ENCODE results near the gene KIF26A. TPM values are rescaled to one million over a fixed set of nuclear protein-coding genes. Genes with fewer than 3 reads are reported as not detected.

The KIF26A gene
- total RNA-seq, 2 donors from 2014 or later = 1.6 to 13.9 TPM

- TF ChIP-seq CTCF (IDR thresholded peaks at IDR 0.05) = no peak
- no peak overlapping the region for H3K27ac ChIP-seq
- 85% methylated on average over 42 of the region's 42 CpGs for WGBS
- no peaks in the 10 kb centered on the region for H3K9me3 ChIP-seq
- DNase-seq (ENCODE audit: low spot score) = no peak
- no peaks in the 10 kb centered on the region for H3K36me3 ChIP-seq
- H3K4me3 ChIP-seq = no peak overlapping the region
- intact Hi-C loops (cut with DNase I) = no loop called here
- H3K27me3 ChIP-seq (replicated peaks; ENCODE audit: insufficient read depth) = no peaks in the 10 kb centered on the region
- no peaks in the 10 kb centered on the region for H3K4me1 ChIP-seq (replicated peaks)
Observed at GRCh38 chr14:104157016-104157928, 18.9 kb downstream of the KIF26A start.

DNA sequence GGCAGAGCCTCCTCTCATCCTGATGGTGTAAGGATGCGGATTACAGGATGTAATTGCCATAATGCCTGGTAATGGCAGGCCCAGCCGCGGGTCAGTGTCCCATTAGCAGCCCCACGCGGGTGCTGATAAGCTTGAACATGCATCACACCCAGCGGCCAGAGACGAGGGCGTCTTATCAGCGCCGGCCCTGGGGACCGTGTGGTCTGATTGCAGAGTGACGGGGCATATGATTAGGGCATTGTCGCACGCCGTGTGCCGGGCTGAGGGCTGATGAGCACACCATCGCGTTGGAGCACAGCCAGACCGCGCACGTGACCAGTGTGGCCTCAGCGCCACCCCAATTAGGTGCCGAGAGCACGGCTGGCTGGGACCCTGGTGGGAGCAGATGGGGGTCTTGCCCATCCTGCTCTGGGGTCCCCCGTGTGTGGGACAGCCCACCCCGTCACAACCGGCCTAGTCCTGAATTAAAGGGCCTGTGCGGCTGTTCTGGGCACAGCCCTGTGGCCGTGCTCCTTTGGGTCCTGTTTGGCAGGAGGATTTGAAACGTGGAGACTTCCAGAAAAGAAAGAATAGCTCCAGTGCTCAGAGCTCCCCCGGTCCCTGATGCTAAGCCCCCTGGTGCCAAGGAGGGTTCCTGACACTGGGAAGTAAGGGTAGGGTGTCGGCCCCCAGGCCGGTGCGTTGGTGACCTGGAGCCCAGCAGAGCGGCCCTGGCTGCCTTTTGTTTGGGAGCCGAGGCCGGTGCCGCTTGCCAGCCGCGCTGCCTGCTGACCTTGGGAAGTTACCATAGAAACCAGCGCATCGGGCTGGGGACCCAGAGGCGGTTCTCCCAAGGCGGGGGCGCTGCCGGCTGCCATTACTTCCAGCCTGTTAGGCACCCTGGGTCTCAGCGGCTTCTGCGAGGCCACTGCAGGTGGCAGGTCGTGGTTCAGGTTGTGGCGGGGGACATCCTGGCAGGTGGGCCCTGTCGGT, 20.7 kb downstream of the KIF26A start:
- Histone ChIP-seq H3K4me3 (no peak overlapping the region), H3K4me1 (replicated peaks) (no peaks in the 10 kb centered on the region), H3K36me3 (no peaks in the 10 kb centered on the region), H3K27ac (no peak overlapping the region), H3K27me3 (replicated peaks; ENCODE audit: insufficient read depth) (no peaks in the 10 kb centered on the region), H3K9me3 (no peaks in the 10 kb centered on the region)
- WGBS = 76% methylated on average over 39 of the region's 51 CpGs
- no peak for DNase-seq (ENCODE audit: low spot score)
- no peak for TF ChIP-seq POLR2AphosphoS5 (IDR thresholded peaks at IDR 0.05)
- intact Hi-C loops (cut with DNase I) = no loop called here

GRCh38 chr14:104159990-104160389, 21.6 kb downstream of the KIF26A start:
- Histone ChIP-seq H3K27ac (no peak overlapping the region), H3K9me3 (no peaks in the 10 kb centered on the region), H3K27me3 (replicated peaks; ENCODE audit: insufficient read depth) (no peaks in the 10 kb centered on the region), H3K4me3 (no peak overlapping the region), H3K36me3 (no peaks in the 10 kb centered on the region), H3K4me1 (replicated peaks) (no peaks in the 10 kb centered on the region)
- TF ChIP-seq POLR2AphosphoS5 (IDR thresholded peaks at IDR 0.05) = no peak
- no peak for TF ChIP-seq POLR2A (IDR thresholded peaks at IDR 0.05)
- no peak for TF ChIP-seq CTCF (IDR thresholded peaks at IDR 0.05)
- no peak for DNase-seq (ENCODE audit: low spot score)
- WGBS = 95% methylated on average over 9 of the region's 9 CpGs
- intact Hi-C loops (cut with DNase I) = no loop called here

- no peak overlapping the region for H3K27ac ChIP-seq
- intact Hi-C loops (cut with DNase I) = no loop called here
- 79% methylated on average over 23 of the region's 23 CpGs for WGBS
- H3K4me3 ChIP-seq = no peak overlapping the region
- no peaks in the 10 kb centered on the region for H3K9me3 ChIP-seq
- DNase-seq (ENCODE audit: low spot score) = no peak
- no peaks in the 10 kb centered on the region for H3K36me3 ChIP-seq
- TF ChIP-seq POLR2A (IDR thresholded peaks at IDR 0.05) (no peak), CTCF (IDR thresholded peaks at IDR 0.05) (no peak), POLR2AphosphoS5 (IDR thresholded peaks at IDR 0.05) (no peak)
- no peaks in the 10 kb centered on the region for H3K27me3 ChIP-seq (replicated peaks; ENCODE audit: insufficient read depth)
- no peaks in the 10 kb centered on the region for H3K4me1 ChIP-seq (replicated peaks)
Observed at GRCh38 chr14:104161602-104162367, 23.4 kb downstream of the KIF26A start.

- Histone ChIP-seq H3K27me3 (replicated peaks; ENCODE audit: insufficient read depth) (no peaks in the 10 kb centered on the region), H3K4me3 (no peak overlapping the region), H3K36me3 (no peaks in the 10 kb centered on the region), H3K27ac (no peak overlapping the region), H3K4me1 (replicated peaks) (no peaks in the 10 kb centered on the region), H3K9me3 (no peaks in the 10 kb centered on the region)
- DNase-seq (ENCODE audit: low spot score) = no peak
- intact Hi-C loops (cut with DNase I) = no loop called here
- TF ChIP-seq POLR2AphosphoS5 (IDR thresholded peaks at IDR 0.05) = no peak
- WGBS = 72% methylated on average over 2 of the region's 9 CpGs
Observed at GRCh38 chr14:104162495-104162894, 24.1 kb downstream of the KIF26A start.

All from prostate gland (tissue), 2 donors.